Measurements from ENCODE around the gene TRDN. TPM values are rescaled to one million over a fixed set of nuclear protein-coding genes. Genes with fewer than 3 reads are reported as not detected.

Gene TRDN
- total and polyA plus RNA-seq, 8 donors = 0.08 to 0.21 TPM; not detected in 6

DNA sequence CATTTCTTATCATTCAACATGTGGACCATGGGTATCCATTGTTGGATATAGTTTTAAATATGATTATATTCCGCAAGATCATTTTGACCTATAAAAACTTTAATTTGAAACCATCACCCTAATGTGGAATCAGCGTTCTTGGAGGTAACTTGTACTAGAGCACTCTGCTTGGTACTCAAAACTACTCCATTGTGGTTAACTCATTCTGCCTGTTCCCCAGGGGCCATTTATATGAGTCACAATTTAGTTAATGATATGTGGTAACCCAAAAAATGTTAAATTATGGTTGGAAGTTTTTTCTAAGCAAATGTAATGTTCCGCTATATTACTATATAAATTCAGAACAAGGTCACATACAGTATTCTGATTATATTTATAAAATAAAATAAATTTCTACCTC lies 109.3 kb downstream of the TRDN start:
- intact Hi-C loops (cut with DNase I) = no loop called here
- H3K9me3 ChIP-seq = no peaks in the 10 kb centered on the region
- FAIRE-seq = peak; percentile 39

DNA sequence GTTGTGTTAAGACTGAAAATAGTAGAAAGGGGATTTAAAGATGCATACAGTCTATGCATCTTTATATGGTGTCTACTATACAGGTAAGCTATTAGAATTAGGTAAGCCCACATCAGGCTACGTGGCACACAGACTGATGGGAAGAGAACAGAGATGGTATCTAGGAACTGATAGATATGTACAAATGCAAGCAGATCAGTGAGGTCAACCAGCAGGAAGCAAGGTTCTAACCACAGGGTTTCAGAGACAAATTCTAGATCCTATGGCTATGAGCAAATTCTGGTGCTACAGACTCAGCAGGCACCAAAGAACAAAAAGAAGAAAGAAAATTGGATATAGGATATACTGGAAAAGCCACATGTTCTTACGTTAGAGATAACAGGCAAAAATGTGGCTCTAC lies 110.6 kb downstream of the TRDN start:
- TF ChIP-seq, protein P1, sequence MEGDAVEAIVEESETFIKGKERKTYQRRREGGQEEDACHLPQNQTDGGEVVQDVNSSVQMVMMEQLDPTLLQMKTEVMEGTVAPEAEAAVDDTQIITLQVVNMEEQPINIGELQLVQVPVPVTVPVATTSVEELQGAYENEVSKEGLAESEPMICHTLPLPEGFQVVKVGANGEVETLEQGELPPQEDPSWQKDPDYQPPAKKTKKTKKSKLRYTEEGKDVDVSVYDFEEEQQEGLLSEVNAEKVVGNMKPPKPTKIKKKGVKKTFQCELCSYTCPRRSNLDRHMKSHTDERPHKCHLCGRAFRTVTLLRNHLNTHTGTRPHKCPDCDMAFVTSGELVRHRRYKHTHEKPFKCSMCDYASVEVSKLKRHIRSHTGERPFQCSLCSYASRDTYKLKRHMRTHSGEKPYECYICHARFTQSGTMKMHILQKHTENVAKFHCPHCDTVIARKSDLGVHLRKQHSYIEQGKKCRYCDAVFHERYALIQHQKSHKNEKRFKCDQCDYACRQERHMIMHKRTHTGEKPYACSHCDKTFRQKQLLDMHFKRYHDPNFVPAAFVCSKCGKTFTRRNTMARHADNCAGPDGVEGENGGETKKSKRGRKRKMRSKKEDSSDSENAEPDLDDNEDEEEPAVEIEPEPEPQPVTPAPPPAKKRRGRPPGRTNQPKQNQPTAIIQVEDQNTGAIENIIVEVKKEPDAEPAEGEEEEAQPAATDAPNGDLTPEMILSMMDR (IDR thresholded peaks at IDR 0.05) = no peak
- FAIRE-seq = no peak
- H3K4me3 ChIP-seq = no peak overlapping the region
- no peak for ATAC-seq
- H3K27me3 ChIP-seq = peaks cover 0 to 3% (median 0%) of the 10 kb centered on the region in 4 donors
- WGBS, 2 donors = 57 to 67% methylated on average over 2 of the region's 2 CpGs
- no peaks in the 10 kb centered on the region for H3K9me3 ChIP-seq
- no peaks in the 10 kb centered on the region for H3K4me1 ChIP-seq
- H3K36me3 ChIP-seq = no peaks in the 10 kb centered on the region
- intact Hi-C loops (cut with DNase I) = no loop called here
- DNase-seq = no peak
- H3K27ac ChIP-seq = no peak overlapping the region

More for the DNA sequence above, 109.3 kb downstream of the TRDN start:
- ATAC-seq (no peak), DNase-seq (no peak)
- TF ChIP-seq, protein P1 (IDR thresholded peaks at IDR 0.05) = no peak
- Histone ChIP-seq H3K4me1 (no peaks in the 10 kb centered on the region), H3K27me3 (peaks cover 0 to 3% (median 0%) of the 10 kb centered on the region in 4 donors), H3K36me3 (no peaks in the 10 kb centered on the region), H3K4me3 (no peak overlapping the region), H3K27ac (no peak overlapping the region)
- WGBS, 2 donors = 59 to 81% methylated on average over 3 of the region's 3 CpGs

DNA sequence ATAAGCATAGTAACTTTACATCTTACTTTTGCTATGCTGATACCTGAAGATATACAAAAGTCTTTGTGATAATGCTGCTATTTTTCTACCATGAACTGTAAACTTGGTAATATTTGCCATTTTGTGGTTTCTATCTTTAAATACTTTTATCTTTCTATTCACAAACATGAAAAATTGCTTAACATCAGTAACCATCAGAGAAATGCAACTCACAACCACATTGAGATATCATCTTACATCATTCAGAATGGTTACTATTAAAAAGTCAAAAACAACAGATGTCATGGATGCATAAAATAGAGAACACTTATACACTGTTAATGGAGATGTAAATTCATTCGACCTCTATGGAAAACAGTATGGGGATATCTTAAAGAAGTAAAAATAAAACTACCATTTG lies 112.0 kb downstream of the TRDN start:
- Histone ChIP-seq H3K27me3 (no peaks in the 10 kb centered on the region), H3K4me3 (no peak overlapping the region), H3K36me3 (no peaks in the 10 kb centered on the region), H3K9me3 (no peaks in the 10 kb centered on the region), H3K27ac (no peak overlapping the region), H3K4me1 (no peaks in the 10 kb centered on the region)
- intact Hi-C loops (cut with DNase I) = no loop called here
- 49 to 53% methylated on average over 1 of the region's 1 CpG for WGBS, 2 donors
- ATAC-seq = no peak
- no peak for DNase-seq
- TF ChIP-seq, protein P1 (IDR thresholded peaks at IDR 0.05) = no peak
- no peak for FAIRE-seq

DNA sequence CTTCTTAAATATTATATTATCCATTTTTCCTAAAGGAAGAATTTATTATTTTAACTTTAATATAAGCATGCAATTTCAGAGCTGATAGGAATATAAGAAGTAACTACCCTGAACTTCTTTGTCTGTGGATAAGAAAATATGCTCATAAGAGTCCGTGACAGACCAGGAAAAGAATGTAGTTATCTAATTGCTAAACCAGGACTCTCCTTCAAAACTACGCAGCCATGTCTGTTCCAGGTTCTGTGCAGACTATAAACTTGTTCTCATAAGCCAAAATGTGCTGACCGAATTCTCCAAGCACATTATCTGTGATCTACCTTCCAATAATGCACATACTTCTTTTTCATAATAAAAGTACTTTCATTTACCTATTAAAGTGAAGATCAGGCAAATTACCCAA lies 116.5 kb downstream of the TRDN start:
- H3K9me3 ChIP-seq = no peaks in the 10 kb centered on the region
- ATAC-seq = no peak
- H3K27ac ChIP-seq = no peak overlapping the region
- TF ChIP-seq, protein P1 (IDR thresholded peaks at IDR 0.05) = no peak
- H3K4me1 ChIP-seq = no peaks in the 10 kb centered on the region
- FAIRE-seq = no peak
- H3K4me3 ChIP-seq = no peak overlapping the region
- no peaks in the 10 kb centered on the region for H3K27me3 ChIP-seq
- no peak for DNase-seq
- intact Hi-C loops (cut with DNase I) = no loop called here
- no peaks in the 10 kb centered on the region for H3K36me3 ChIP-seq
- WGBS, 2 donors = 49 to 57% methylated on average over 3 of the region's 3 CpGs

DNA sequence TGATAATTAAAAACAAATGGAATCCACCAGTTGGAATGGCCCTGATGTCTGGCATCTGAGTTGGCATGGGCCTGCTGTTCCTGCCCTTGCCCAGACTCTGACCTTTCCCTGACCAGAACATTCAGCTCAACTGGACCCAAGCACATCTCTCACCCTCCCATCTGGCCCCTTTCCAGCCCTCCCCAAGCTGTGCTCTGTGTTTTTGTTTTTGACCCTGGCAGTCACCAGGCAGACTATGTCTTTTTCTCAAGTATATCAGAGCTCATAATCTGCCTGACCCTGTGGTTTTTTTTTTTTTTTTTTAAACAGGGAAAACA lies 117.6 kb downstream of the TRDN start:
- no peaks in the 10 kb centered on the region for H3K36me3 ChIP-seq
- no peak overlapping the region for H3K4me3 ChIP-seq
- intact Hi-C loops (cut with DNase I) = no loop called here
- H3K27me3 ChIP-seq = no peaks in the 10 kb centered on the region
- H3K27ac ChIP-seq = no peak overlapping the region
- TF ChIP-seq, protein P1 (IDR thresholded peaks at IDR 0.05) = no peak
- peak in 1 of 4 donors; percentile 51 for ATAC-seq
- no peak for FAIRE-seq
- no peaks in the 10 kb centered on the region for H3K4me1 ChIP-seq
- no peaks in the 10 kb centered on the region for H3K9me3 ChIP-seq
- no peak for DNase-seq
